Calu3 (cell line): ENCODE results near the gene CBFB. TPM values are rescaled to one million over a fixed set of nuclear protein-coding genes. Genes with fewer than 3 reads are reported as not detected.
A peak's percentile ranks its signal among the peaks of the same experiment; 100 is the strongest.

Source experiments
- BruUV-seq: library from RNA; stranded (reverse); fragments of 400-500 nt; replicated peaks from 2 replicates; lab custom pipeline; 2021; lab: Mats Ljungman, UMichigan
- CTCF ChIA-PET: fragments of 300-600 bp; sonication (Branson Sonifier 250); formaldehyde crosslinking; loops from one replicate; lab custom pipeline; 2022; ENCODE audit warnings: antibody characterized with exemption; lab: Charles Lee
- DNase-seq: peaks from one replicate; pipeline ENCODE4 v3.0.0; 2022
- H3K27ac Mint-ChIP-seq: one replicate; pipeline ENCODE4 v1.8.0; 2022; ENCODE audit warnings: mixed read lengths; ENCODE audit not compliant: unreplicated experiment
- H3K27me3 Mint-ChIP-seq: one replicate; pipeline ENCODE4 v1.8.0; 2022; ENCODE audit warnings: mixed read lengths; ENCODE audit not compliant: unreplicated experiment
- H3K36me3 Mint-ChIP-seq: one replicate; pipeline ENCODE4 v1.8.0; 2022; ENCODE audit warnings: mild to moderate bottlenecking, moderate library complexity, mixed read lengths; ENCODE audit not compliant: insufficient read depth, unreplicated experiment
- H3K4me1 Mint-ChIP-seq: one replicate; pipeline ENCODE4 v1.8.0; 2022; ENCODE audit warnings: mild to moderate bottlenecking, low read depth, mixed read lengths; ENCODE audit not compliant: unreplicated experiment
- H3K4me3 Mint-ChIP-seq: one replicate; pipeline ENCODE4 v1.8.0; 2022; ENCODE audit warnings: mild to moderate bottlenecking, low read depth, moderate library complexity, mixed read lengths; ENCODE audit not compliant: unreplicated experiment
- H3K9me3 Mint-ChIP-seq: one replicate; pipeline ENCODE4 v1.8.0; 2022; ENCODE audit warnings: low read depth, mixed read lengths; ENCODE audit not compliant: unreplicated experiment
- intact Hi-C: fragments of 100-400 bp; cut with micrococcal nuclease; formaldehyde crosslinking; loops from one replicate; pipeline ENCODE4 v1.10.0; 2022; ENCODE audit not compliant: unreplicated experiment
- total RNA-seq: library from RNA; stranded (reverse); gene quantifications from 2 replicates; pipeline ENCODE4 v1.2.3, GENCODE V29; 2022
- TF ChIP-seq, protein P1 (sequence below): fragments of 200-600 bp; IDR thresholded peaks from one replicate; pipeline ENCODE4 v1.8.0; 2022; ENCODE audit warnings: antibody characterized with exemption; ENCODE audit not compliant: unreplicated experiment

CBFB gene
- total RNA-seq, 1 experiment from 2014 or later: 116 TPM

DNA sequence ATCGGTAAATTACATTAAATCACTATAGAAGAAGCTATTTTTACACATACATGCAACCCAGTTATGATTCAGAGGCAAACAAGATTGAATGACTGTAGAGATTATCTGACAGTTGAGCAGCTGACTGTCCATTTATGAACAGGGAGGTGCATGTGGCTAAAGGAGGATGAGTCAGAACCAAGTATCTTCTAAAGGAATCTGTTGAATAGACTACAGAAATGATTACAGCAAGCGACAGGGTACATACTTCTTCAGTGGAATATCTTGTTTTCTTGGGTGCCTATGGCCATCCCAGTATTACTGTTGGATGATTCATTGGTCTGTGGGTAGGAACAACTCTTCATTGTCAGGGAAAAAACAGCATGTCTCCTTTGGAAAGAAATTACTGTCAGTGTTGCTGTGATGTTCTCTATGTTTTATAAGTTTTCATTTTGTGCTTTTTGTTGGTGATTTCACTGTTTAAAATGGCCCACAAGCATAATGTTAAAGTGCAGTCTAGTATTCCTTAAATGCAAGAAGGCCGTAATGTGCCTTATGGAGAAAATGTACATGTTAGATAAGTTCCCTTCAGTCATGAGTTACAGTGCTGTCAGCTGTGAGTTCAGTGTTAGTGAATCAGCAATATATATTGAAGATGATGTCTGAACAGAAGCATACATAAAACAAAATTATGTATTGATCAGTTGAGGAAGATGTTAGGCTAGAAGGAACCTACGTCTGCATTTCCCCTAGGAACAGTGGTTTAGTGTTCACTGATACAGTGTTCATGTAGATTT lies 27.0 kb downstream of the CBFB start:
- Mint-ChIP-seq H3K4me3 (no peak overlapping the region), H3K4me1 (peaks cover 11% of the 10 kb centered on the region), H3K36me3 (peaks cover 24% of the 10 kb centered on the region), H3K27me3 (no peaks in the 10 kb centered on the region), H3K9me3 (no peaks in the 10 kb centered on the region), H3K27ac (peak overlapping the region; percentile 17)
- TF ChIP-seq, protein P1, sequence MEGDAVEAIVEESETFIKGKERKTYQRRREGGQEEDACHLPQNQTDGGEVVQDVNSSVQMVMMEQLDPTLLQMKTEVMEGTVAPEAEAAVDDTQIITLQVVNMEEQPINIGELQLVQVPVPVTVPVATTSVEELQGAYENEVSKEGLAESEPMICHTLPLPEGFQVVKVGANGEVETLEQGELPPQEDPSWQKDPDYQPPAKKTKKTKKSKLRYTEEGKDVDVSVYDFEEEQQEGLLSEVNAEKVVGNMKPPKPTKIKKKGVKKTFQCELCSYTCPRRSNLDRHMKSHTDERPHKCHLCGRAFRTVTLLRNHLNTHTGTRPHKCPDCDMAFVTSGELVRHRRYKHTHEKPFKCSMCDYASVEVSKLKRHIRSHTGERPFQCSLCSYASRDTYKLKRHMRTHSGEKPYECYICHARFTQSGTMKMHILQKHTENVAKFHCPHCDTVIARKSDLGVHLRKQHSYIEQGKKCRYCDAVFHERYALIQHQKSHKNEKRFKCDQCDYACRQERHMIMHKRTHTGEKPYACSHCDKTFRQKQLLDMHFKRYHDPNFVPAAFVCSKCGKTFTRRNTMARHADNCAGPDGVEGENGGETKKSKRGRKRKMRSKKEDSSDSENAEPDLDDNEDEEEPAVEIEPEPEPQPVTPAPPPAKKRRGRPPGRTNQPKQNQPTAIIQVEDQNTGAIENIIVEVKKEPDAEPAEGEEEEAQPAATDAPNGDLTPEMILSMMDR: no peak
- no peak for DNase-seq
- no TSS peak for BruUV-seq
- CTCF ChIA-PET: no interaction called here
- intact Hi-C loops: no loop called here

DNA sequence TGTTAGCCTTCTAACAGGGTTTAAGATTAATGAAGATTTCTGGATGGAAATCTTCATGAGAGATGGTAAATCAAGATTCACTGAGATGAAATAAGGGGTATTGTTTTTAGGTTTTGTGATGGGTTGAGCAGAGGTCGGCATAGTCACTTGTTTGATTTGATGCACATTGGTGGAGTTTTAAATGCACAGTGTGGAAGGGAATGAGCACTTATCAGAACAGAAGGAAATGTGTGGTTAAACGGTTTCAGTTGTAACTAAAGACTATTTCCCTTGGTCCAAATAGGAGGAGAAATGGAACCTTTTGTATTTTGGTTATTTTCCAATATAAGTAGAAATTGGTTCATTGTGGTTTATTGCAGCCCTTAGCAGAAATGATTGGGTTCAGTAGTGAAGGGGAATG lies 34.1 kb downstream of the CBFB start:
- peaks cover 13% of the 10 kb centered on the region for H3K36me3 Mint-ChIP-seq
- H3K9me3 Mint-ChIP-seq: no peaks in the 10 kb centered on the region
- H3K4me1 Mint-ChIP-seq: peaks cover 9% of the 10 kb centered on the region
- CTCF ChIA-PET: no interaction called here
- intact Hi-C loops: no loop called here
- H3K4me3 Mint-ChIP-seq: no peak overlapping the region
- no peaks in the 10 kb centered on the region for H3K27me3 Mint-ChIP-seq
- TF ChIP-seq, protein P1: no peak
- BruUV-seq: no TSS peak
- DNase-seq: no peak
- H3K27ac Mint-ChIP-seq: no peak overlapping the region

DNA sequence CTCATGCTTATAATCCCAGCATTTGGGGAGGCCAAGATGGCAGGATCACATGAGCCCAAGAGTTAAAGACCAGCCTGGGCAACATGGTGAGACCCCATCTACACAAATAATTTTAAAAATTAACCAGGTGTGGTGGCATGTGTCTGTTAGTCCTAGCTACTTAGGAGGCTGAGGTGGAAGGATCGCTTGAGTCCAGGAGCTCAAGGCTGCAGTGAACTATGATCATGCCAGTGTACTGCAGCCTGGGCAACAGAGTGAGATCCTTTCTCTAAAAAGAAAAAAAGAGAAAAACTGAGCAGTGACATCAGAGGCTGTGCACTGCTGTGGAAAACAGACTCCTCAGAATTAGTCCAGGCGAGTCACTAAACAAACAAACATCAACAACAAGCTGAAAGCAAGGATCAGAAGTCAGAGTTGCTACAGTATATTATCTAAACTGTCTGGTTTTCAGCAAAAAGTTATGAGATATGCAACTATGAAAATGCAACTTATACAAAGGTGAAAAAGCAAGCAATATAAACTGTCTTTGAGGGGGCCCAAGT lies 39.3 kb downstream of the CBFB start:
- Mint-ChIP-seq H3K36me3 (peaks cover 28% of the 10 kb centered on the region), H3K27me3 (no peaks in the 10 kb centered on the region), H3K4me1 (peaks cover under 1% of the 10 kb centered on the region), H3K9me3 (no peaks in the 10 kb centered on the region), H3K4me3 (no peak overlapping the region), H3K27ac (no peak overlapping the region)
- TF ChIP-seq, protein P1: no peak
- intact Hi-C loops: no loop called here
- BruUV-seq: no TSS peak
- CTCF ChIA-PET: interaction anchor here (0.5 to 0.8 kb wide), 3 partner anchors 15 to 50 kb away, joined by 3 to 13 read pairs (median 5); no protein-coding TSS in a partner anchor
- DNase-seq: no peak

DNA sequence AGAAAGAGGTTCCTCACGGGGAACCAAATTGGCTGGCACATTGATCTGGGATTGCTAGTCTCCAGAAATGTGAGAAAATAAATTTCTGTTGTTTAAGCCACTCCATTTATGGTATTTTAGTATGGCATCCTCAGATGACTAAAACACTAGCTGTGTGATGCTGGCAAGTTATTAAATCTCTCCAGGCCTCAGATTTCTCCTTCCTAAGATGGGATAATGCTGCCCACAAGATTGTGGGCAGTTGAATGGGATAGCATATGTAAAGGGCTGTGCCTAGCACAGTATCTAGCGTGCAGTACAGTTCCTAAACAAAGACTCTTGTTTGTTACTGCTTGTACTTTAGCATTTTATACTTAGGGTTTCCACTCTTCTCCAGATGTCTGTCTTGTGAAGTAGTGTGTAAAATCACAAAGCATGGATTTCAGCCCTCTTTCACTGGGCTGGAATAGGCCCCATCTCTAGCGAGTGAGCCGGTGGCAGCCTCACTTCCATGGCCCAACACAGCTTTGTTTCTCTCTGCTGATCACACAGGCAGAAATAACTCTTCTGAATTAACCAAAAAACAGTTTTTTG lies 42.6 kb downstream of the CBFB start:
- DNase-seq: no peak
- intact Hi-C loops: no loop called here
- no peak overlapping the region for H3K27ac Mint-ChIP-seq
- BruUV-seq: no TSS peak
- H3K27me3 Mint-ChIP-seq: no peaks in the 10 kb centered on the region
- no peak overlapping the region for H3K4me3 Mint-ChIP-seq
- H3K4me1 Mint-ChIP-seq: no peaks in the 10 kb centered on the region
- CTCF ChIA-PET: no interaction called here
- TF ChIP-seq, protein P1: no peak
- H3K36me3 Mint-ChIP-seq: peaks cover 33% of the 10 kb centered on the region
- no peaks in the 10 kb centered on the region for H3K9me3 Mint-ChIP-seq
